ENCODE results near the gene CREG2. TPM values are rescaled to one million over a fixed set of nuclear protein-coding genes. Genes with fewer than 3 reads are reported as not detected.

Gene CREG2
- total RNA-seq, 2 donors from 2014 or later, result 0.59 TPM; not detected in 1

- no peaks in the 10 kb centered on the region for H3K27me3 ChIP-seq
- H3K27ac ChIP-seq, result no peak overlapping the region
- no peak overlapping the region for H3K4me3 ChIP-seq
- H3K4me1 ChIP-seq, result no peaks in the 10 kb centered on the region
- TF ChIP-seq, protein P1, sequence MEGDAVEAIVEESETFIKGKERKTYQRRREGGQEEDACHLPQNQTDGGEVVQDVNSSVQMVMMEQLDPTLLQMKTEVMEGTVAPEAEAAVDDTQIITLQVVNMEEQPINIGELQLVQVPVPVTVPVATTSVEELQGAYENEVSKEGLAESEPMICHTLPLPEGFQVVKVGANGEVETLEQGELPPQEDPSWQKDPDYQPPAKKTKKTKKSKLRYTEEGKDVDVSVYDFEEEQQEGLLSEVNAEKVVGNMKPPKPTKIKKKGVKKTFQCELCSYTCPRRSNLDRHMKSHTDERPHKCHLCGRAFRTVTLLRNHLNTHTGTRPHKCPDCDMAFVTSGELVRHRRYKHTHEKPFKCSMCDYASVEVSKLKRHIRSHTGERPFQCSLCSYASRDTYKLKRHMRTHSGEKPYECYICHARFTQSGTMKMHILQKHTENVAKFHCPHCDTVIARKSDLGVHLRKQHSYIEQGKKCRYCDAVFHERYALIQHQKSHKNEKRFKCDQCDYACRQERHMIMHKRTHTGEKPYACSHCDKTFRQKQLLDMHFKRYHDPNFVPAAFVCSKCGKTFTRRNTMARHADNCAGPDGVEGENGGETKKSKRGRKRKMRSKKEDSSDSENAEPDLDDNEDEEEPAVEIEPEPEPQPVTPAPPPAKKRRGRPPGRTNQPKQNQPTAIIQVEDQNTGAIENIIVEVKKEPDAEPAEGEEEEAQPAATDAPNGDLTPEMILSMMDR (IDR thresholded peaks at IDR 0.05), result no peak
- H3K36me3 ChIP-seq, result no peaks in the 10 kb centered on the region
- no peak for DNase-seq (ENCODE audit: low spot score)
- no peaks in the 10 kb centered on the region for H3K9me3 ChIP-seq
Measured at GRCh38 chr2:101346909-101347308, 40.4 kb downstream of the CREG2 start.

DNA sequence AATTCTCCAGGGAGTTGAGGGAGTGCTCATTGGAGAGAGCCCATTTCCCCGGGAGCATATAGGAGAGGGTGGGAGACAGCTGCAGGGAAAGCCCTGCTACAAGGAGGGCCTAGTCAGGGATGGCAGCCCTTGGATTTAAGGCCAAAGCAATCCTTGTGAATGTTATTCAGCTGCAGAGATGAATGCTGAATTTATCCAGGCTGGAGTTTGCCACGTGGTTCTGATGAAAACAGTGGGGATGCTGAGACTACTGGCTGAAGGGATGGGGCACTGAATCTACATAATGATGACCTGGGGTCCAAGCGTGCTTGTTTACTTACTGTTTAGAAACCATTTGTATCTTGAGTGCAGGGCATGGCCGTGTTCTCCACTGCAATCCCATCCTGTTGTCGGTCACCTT is 43.2 kb downstream of the CREG2 start:
- Histone ChIP-seq H3K9me3 (no peaks in the 10 kb centered on the region), H3K36me3 (no peaks in the 10 kb centered on the region), H3K4me1 (no peaks in the 10 kb centered on the region), H3K4me3 (no peak overlapping the region), H3K27ac (no peak overlapping the region), H3K27me3 (no peaks in the 10 kb centered on the region)
- TF ChIP-seq, protein P1 (IDR thresholded peaks at IDR 0.05), result no peak
- no peak for DNase-seq (ENCODE audit: low spot score)

- H3K4me1 ChIP-seq, result no peaks in the 10 kb centered on the region
- DNase-seq (ENCODE audit: low spot score), result no peak
- no peaks in the 10 kb centered on the region for H3K27me3 ChIP-seq
- H3K27ac ChIP-seq, result no peak overlapping the region
- H3K36me3 ChIP-seq, result no peaks in the 10 kb centered on the region
- TF ChIP-seq, protein P1 (IDR thresholded peaks at IDR 0.05), result no peak
- H3K9me3 ChIP-seq, result no peaks in the 10 kb centered on the region
- H3K4me3 ChIP-seq, result no peak overlapping the region
Measured at GRCh38 chr2:101342625-101343008, 44.7 kb downstream of the CREG2 start.

DNA sequence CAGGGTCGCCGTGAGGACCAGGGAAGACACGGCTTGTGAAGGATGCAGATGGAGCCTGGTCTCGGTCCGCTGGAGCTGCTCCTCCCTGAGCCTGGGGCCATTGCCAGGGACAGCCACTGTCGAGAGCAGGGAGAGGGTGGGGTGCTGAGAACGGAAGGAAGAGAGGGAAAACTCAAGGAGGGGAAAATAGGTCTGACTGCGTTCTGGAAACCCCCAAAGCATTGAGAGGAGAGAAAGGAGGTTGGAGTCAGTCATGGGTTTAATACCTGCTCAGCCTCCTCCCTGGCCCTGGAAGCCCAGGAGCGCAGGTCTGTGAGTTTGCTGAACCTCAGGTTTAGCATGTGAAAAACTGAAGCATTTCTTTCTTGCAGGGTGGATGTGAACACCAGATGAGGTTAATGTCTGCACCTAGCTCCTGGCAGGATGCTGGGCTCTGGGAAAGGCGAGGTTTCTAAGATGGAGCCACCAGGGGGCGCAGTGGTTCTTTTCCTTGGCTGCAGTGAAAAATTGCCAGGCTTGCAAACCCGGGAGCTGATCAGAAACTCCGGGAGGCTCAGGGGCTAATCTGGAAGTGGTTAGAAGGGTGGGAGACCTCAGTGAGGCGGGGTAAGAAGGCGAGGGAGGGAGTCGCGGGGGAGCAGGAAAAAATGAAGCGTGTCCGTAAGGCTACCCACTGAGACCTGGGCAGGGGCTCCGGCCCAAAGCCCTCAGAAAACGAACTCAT is 45.2 kb downstream of the CREG2 start:
- no peak overlapping the region for H3K4me3 ChIP-seq
- H3K36me3 ChIP-seq, result no peaks in the 10 kb centered on the region
- no peaks in the 10 kb centered on the region for H3K4me1 ChIP-seq
- peak; percentile 78 for DNase-seq (ENCODE audit: low spot score)
- no peaks in the 10 kb centered on the region for H3K27me3 ChIP-seq
- H3K9me3 ChIP-seq, result no peaks in the 10 kb centered on the region
- H3K27ac ChIP-seq, result no peak overlapping the region
- TF ChIP-seq, protein P1 (IDR thresholded peaks at IDR 0.05), result peak; percentile 65 to 87

DNA sequence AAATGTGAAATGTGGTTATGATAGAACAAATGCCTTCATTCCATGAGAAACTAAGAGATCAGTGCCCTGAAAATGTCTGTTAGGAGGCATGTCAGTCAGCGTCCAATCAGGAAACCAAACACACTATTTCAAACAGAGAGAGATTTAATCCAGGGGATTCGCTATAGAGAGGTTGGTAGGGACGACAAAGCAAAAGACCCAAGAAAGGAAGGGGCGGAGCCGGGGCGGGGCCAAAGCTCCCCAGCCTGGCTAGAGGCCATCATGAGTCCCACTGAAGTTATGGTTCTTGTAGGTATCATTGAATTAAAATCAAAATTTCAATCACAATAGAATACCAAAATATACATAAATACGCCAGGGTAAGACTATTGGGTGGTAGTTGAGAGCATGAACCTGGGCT is 45.9 kb downstream of the CREG2 start:
- Histone ChIP-seq H3K27ac (no peak overlapping the region), H3K4me3 (no peak overlapping the region), H3K36me3 (no peaks in the 10 kb centered on the region), H3K27me3 (no peaks in the 10 kb centered on the region), H3K4me1 (no peaks in the 10 kb centered on the region), H3K9me3 (no peaks in the 10 kb centered on the region)
- DNase-seq (ENCODE audit: low spot score), result no peak
- TF ChIP-seq, protein P1 (IDR thresholded peaks at IDR 0.05), result no peak

DNA sequence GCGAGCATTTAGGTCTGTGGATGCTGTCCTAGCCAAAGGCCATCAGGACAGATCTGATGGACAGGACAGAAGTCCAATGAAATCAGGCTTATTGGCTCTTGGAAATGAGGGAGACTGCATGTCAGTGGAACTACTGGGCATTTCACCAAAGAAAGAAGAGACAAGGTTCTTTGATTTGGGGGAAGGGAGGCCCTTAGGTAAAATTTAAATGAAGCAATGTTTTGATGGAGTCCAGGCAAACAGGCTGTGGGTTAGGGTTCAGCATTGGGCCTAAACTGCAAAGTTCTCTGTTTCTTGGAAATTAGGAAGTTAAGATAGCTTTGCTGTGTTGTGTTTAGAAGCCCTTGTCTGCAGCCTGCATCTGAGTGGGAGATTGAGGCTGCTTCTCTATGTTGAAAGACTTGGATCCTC is 47.2 kb downstream of the CREG2 start:
- TF ChIP-seq, protein P1 (IDR thresholded peaks at IDR 0.05), result no peak
- no peak overlapping the region for H3K27ac ChIP-seq

More for the DNA sequence above, 47.2 kb downstream of the CREG2 start:
- Histone ChIP-seq H3K27me3 (no peaks in the 10 kb centered on the region), H3K9me3 (no peaks in the 10 kb centered on the region), H3K4me3 (no peak overlapping the region), H3K36me3 (no peaks in the 10 kb centered on the region), H3K4me1 (no peaks in the 10 kb centered on the region)
- no peak for DNase-seq (ENCODE audit: low spot score)

Data from right atrium auricular region (tissue), 2 donors.